Muscle layer of colon (tissue), 2 donors: ENCODE results near the gene SPSB4.

Source experiments
- H3K27ac ChIP-seq: one replicate; pipeline ENCODE4 v1.7.0; 2013; ENCODE audit warnings: low read depth, mild to moderate bottlenecking, low read length, moderate library complexity
- H3K27me3 ChIP-seq, 2 donors: one replicate each; pipeline ENCODE4 v1.7.0; 2013; ENCODE audit warnings: low read length in 2 of 2, mild to moderate bottlenecking in 2 of 2; ENCODE audit not compliant: insufficient read depth in 2 of 2, control insufficient read depth in 1 of 2
- H3K36me3 ChIP-seq: one replicate; pipeline ENCODE4 v1.7.0; 2013; ENCODE audit warnings: mild to moderate bottlenecking, low read length; ENCODE audit not compliant: insufficient read depth
- H3K4me1 ChIP-seq: one replicate; pipeline ENCODE4 v1.7.0; 2013; ENCODE audit warnings: mild to moderate bottlenecking, low read length; ENCODE audit not compliant: insufficient read depth
- H3K4me3 ChIP-seq, 2 donors: one replicate each; pipeline ENCODE4 v1.7.0; 2013; ENCODE audit warnings: low read length in 2 of 2, low read depth in 1 of 2, mild to moderate bottlenecking in 1 of 2, moderate library complexity in 1 of 2
- H3K9ac ChIP-seq: one replicate; pipeline ENCODE4 v1.7.0; 2013; ENCODE audit warnings: low read length
- H3K9me3 ChIP-seq: one replicate; pipeline ENCODE4 v1.7.0; 2013; ENCODE audit warnings: mild to moderate bottlenecking, low read length
- donor health status: abdominal sarcoma.
- donor health status: Adenocarcinoma of cecum.

The SPSB4 gene

DNA sequence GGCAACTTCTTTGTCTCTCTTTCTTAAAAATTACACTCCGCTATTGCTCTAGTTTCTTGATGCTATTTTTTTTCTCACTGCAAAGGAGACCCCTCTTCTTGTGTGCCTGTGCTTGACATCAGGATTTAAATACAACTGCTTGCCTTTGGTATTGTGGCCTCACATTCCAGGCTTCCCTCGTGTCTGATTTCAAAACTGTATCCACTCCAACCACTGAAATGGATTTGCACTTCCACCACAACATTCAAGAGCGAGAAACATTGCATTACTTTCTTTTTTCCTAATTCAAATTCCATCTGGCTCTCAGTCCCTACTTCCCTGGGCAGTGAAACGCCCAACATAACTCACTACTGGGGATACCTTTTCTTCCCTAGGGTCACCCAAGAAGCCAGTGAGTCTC, 130.0 kb downstream of the SPSB4 start:
- Histone ChIP-seq H3K27ac (no peak overlapping the region), H3K9ac (no peak overlapping the region), H3K4me3 (no peak overlapping the region), H3K4me1 (no peaks in the 10 kb centered on the region), H3K36me3 (no peaks in the 10 kb centered on the region), H3K27me3 (no peaks in the 10 kb centered on the region), H3K9me3 (no peaks in the 10 kb centered on the region)

DNA sequence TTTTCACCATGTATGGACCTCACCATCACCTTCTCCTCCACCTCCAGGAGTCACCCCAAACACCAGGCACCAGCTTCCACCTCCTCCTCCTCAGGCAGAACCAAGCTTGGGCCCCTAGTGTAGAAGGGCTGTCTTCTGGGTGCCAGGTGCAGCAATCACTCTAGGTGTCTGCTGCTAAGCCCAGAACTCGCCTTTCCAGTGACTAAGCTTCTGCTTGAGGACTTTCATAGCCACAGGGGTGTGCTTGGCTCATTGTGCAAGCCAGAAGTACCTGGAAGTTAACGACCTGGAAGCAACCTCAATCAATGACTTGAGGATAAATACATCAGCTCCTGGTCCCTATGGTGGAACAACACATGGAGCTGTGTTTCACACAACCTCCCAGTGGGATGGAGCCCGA, 130.7 kb downstream of the SPSB4 start:
- H3K36me3 ChIP-seq: no peaks in the 10 kb centered on the region
- H3K9ac ChIP-seq: no peak overlapping the region
- no peak overlapping the region for H3K4me3 ChIP-seq
- H3K9me3 ChIP-seq: no peaks in the 10 kb centered on the region
- no peak overlapping the region for H3K27ac ChIP-seq
- no peaks in the 10 kb centered on the region for H3K27me3 ChIP-seq
- no peaks in the 10 kb centered on the region for H3K4me1 ChIP-seq

GRCh38 chr3:141183606-141184005, 132.5 kb downstream of the SPSB4 start:
- no peak overlapping the region for H3K9ac ChIP-seq

GRCh38 chr3:141184430-141184829, 133.3 kb downstream of the SPSB4 start:
- H3K36me3 ChIP-seq: no peaks in the 10 kb centered on the region
- H3K27me3 ChIP-seq: no peaks in the 10 kb centered on the region
- H3K4me1 ChIP-seq: no peaks in the 10 kb centered on the region
- no peak overlapping the region for H3K9ac ChIP-seq
- no peak overlapping the region for H3K27ac ChIP-seq
- H3K9me3 ChIP-seq: no peaks in the 10 kb centered on the region
- H3K4me3 ChIP-seq: no peak overlapping the region

More at GRCh38 chr3:141183606-141184005, 132.5 kb downstream of the SPSB4 start:
- no peaks in the 10 kb centered on the region for H3K36me3 ChIP-seq
- no peaks in the 10 kb centered on the region for H3K4me1 ChIP-seq
- H3K27me3 ChIP-seq: no peaks in the 10 kb centered on the region
- no peaks in the 10 kb centered on the region for H3K9me3 ChIP-seq
- H3K4me3 ChIP-seq: no peak overlapping the region
- H3K27ac ChIP-seq: no peak overlapping the region

DNA sequence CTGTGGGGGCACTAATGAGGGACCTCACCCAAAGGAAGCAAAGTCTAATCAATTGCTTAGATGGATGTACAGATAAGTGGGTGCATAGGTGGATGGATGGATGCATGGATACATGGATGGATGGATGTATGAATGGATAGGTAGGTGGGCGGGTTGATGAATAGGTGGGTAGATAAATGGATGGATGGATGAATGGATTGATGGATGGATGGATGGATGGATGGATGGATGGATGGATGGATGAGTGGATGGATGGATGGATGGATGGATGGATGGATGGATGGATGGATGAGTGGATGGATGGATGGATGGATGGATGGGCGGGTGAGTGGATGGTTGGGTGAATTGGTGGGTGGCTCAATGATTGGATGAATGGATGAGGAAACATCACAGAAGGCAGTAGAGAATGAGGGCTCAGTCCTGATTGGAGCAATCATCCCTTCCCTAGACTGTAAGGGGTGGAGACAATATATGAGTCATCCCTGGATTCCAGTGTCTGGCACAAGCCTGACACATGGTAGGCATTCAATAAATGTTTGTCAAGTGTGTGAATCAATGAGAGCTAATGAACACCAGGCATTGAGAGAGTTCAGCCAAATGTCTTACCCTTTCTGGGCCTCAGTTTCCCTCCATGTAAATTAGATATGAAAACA, 140.1 kb downstream of the SPSB4 start:
- peaks cover 0 to 5% of the 10 kb centered on the region in 2 donors for H3K27me3 ChIP-seq
- no peak overlapping the region for H3K27ac ChIP-seq
- no peaks in the 10 kb centered on the region for H3K36me3 ChIP-seq
- no peaks in the 10 kb centered on the region for H3K4me1 ChIP-seq
- H3K9ac ChIP-seq: no peak overlapping the region
- no peak overlapping the region for H3K4me3 ChIP-seq
- H3K9me3 ChIP-seq: no peaks in the 10 kb centered on the region

- H3K27ac ChIP-seq: no peak overlapping the region
- no peak overlapping the region for H3K4me3 ChIP-seq
- peaks cover 0 to 5% of the 10 kb centered on the region in 2 donors for H3K27me3 ChIP-seq
- no peaks in the 10 kb centered on the region for H3K9me3 ChIP-seq
- H3K36me3 ChIP-seq: no peaks in the 10 kb centered on the region
- H3K9ac ChIP-seq: no peak overlapping the region
- H3K4me1 ChIP-seq: no peaks in the 10 kb centered on the region
Measured at GRCh38 chr3:141192345-141192744, 141.2 kb downstream of the SPSB4 start.

DNA sequence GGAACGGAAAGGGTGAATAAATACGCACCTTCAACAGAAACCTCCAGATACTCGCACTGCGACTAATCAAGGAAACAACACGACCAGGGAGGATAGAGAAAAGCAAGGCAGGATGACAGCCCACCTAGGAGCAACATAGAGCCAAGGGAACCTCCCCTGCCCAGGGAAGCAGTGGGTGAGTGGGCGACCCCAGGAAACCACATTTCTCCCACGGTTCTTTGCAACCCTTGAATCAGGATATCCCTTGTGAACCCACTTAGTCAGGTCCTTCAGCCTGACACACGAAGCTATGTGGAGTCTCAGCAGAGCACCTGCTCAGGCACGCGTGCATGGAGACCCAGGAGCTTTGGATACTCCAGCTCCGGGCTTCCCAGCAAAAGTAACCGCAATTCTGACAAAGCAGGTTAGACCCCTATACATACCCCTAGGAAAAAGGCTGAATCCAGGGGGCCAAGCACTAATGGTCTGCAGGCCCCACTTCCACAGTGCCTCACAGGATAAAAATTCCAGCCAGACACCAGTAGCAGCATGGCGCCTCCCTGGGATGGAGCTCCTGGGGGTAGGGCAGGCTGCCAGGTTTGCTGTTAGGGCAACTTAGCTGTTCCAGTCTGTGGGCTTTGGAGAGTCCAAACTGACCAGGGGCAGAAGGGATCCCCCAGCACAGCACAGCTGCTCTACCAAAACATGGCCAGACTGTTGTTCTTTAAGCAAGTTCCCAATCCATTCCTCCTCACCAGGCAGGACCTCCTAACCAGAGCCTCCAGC, 142.1 kb downstream of the SPSB4 start:
- no peaks in the 10 kb centered on the region for H3K4me1 ChIP-seq
- no peaks in the 10 kb centered on the region for H3K9me3 ChIP-seq
- H3K27me3 ChIP-seq: peaks cover 0 to 5% of the 10 kb centered on the region in 2 donors

More for the DNA sequence above, 142.1 kb downstream of the SPSB4 start:
- Histone ChIP-seq H3K4me3 (no peak overlapping the region), H3K36me3 (no peaks in the 10 kb centered on the region), H3K27ac (no peak overlapping the region), H3K9ac (no peak overlapping the region)
